GM12878 (cell line): ENCODE measurements around the gene SYNM. TPM values are rescaled to one million over a fixed set of nuclear protein-coding genes. Genes with fewer than 3 reads are reported as not detected.

Experiments used
- BRCA1 ChIP-seq: IDR thresholded peaks from 2 replicates; pipeline ENCODE4 v1.6.1; 2011; ENCODE audit warnings: low read depth, low read length, improper control_type of control experiment
- E2F8 ChIP-seq: fragments of 450-650 bp; IDR thresholded peaks from 2 replicates; pipeline ENCODE4 v1.6.1; 2018; ENCODE audit warnings: mild to moderate bottlenecking, low read depth, moderate library complexity; ENCODE audit not compliant: partially characterized antibody
- MYC ChIP-seq: IDR thresholded peaks from 2 replicates; pipeline ENCODE4 v1.6.1; 2011; ENCODE audit warnings: mild to moderate bottlenecking, low read length, moderate library complexity, inconsistent platforms; ENCODE audit not compliant: insufficient read depth, insufficient replicate concordance, insufficient read length, severe bottlenecking
- RFX5 ChIP-seq: IDR thresholded peaks from 2 replicates; pipeline ENCODE4 v1.6.1; 2011; ENCODE audit warnings: low read depth, low read length, improper control_type of control experiment
- RUNX3 ChIP-seq: IDR thresholded peaks from 2 replicates; pipeline ENCODE4 v1.6.1; 2012; ENCODE audit warnings: low read length, inconsistent platforms
- TBL1XR1 ChIP-seq: IDR thresholded peaks from 2 replicates; pipeline ENCODE4 v1.6.1; 2012; ENCODE audit warnings: low read depth, low read length, improper control_type of control experiment
- TCF12 ChIP-seq: IDR thresholded peaks from 2 replicates; pipeline ENCODE4 v1.6.1; 2011; ENCODE audit warnings: low read depth, mild to moderate bottlenecking, low read length
- polyA plus RNA-seq, 11 experiments: library from polyadenylated mRNA; depleted of rRNA in 4 of 11; unstranded in 6 of 11; stranded (reverse) in 5 of 11; fragments of >200 nt; fragmentation: Nextera tagmentation in 4 of 11; fragmentation: Illumina TruSeq in 1 of 11; extraction: Ambion mirVana in 4 of 11; extraction: Trizol in 1 of 11; gene quantifications; 1 replicate in 1 of 11; 2 replicates in 10 of 11; pipeline versions ENCODE4 v1.2.1 to v1.2.3, GENCODE V29; 2011 to 2016; ENCODE audit warnings: inconsistent platforms in 2 of 11, missing spikeins in 2 of 11, low read depth in 1 of 11
- total RNA-seq, 4 experiments: library from RNA; depleted of rRNA in 3 of 4; stranded (reverse); fragments of >200 nt in 3 of 4; fragmentation: Illumina TruSeq in 1 of 4; extraction: Trizol in 1 of 4; gene quantifications; 2 replicates each; pipeline versions ENCODE4 v1.2.1 to v1.2.3, GENCODE V29; 2013 to 2021
- TF ChIP-seq, protein P1 (sequence below): IDR thresholded peaks from 2 replicates; pipeline ENCODE4 v1.6.1; 2012; ENCODE audit warnings: mild to moderate bottlenecking, low read depth, low read length

The SYNM gene
- total and polyA plus RNA-seq, 10 of the 15 experiments (the other 5 are each of a cell fraction or from before 2014, with no cell fraction given) = 0.05 to 1.1 (median 0.89) TPM; not detected in 1

GRCh38 chr15:99098991-99099390 is 5.9 kb upstream of the SYNM start (continued):
- TF ChIP-seq, protein P1, sequence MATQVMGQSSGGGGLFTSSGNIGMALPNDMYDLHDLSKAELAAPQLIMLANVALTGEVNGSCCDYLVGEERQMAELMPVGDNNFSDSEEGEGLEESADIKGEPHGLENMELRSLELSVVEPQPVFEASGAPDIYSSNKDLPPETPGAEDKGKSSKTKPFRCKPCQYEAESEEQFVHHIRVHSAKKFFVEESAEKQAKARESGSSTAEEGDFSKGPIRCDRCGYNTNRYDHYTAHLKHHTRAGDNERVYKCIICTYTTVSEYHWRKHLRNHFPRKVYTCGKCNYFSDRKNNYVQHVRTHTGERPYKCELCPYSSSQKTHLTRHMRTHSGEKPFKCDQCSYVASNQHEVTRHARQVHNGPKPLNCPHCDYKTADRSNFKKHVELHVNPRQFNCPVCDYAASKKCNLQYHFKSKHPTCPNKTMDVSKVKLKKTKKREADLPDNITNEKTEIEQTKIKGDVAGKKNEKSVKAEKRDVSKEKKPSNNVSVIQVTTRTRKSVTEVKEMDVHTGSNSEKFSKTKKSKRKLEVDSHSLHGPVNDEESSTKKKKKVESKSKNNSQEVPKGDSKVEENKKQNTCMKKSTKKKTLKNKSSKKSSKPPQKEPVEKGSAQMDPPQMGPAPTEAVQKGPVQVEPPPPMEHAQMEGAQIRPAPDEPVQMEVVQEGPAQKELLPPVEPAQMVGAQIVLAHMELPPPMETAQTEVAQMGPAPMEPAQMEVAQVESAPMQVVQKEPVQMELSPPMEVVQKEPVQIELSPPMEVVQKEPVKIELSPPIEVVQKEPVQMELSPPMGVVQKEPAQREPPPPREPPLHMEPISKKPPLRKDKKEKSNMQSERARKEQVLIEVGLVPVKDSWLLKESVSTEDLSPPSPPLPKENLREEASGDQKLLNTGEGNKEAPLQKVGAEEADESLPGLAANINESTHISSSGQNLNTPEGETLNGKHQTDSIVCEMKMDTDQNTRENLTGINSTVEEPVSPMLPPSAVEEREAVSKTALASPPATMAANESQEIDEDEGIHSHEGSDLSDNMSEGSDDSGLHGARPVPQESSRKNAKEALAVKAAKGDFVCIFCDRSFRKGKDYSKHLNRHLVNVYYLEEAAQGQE = no peak
- TF ChIP-seq RFX5 (no peak), TCF12 (no peak), TBL1XR1 (no peak), RUNX3 (no peak), BRCA1 (no peak), MYC (no peak), E2F8 (no peak)
